ENCODE results near the gene OR8U1. TPM values are rescaled to one million over a fixed set of nuclear protein-coding genes. Genes with fewer than 3 reads are reported as not detected.

OR8U1 gene
- total RNA-seq (2012; rRNA removed) = not detected in 2 replicates
- polyA plus RNA-seq (2012; rRNA removed) = not detected in 2 replicates
- polyA plus RNA-seq (2012; cell fraction: cytosol; rRNA removed) = not detected in 2 replicates
- not detected in 2 replicates for polyA plus RNA-seq (2012; cell fraction: nucleus; rRNA removed; ENCODE audit: low replicate concordance)
- Bru-seq, nascent RNA = not detected
- not detected for BruChase-seq, experiment 1, labeled RNA remaining after a 6-hour chase
- not detected for BruChase-seq, experiment 2, labeled RNA remaining after a 2-hour chase
- long read RNA-seq = 0 reads

- H4K20me1 ChIP-seq (ENCODE audit: insufficient read depth, low read length) = no peaks in the 10 kb centered on the region
- WGBS, 2 experiments (ENCODE audit: extremely low coverage in 2 of 2, insufficient read length in 1 of 2) = no CpG with 5 or more reads among the region's 2 CpGs
- no peak within 1 kb of the TSS for H4K91ac ChIP-seq (ENCODE audit: insufficient read depth, low read depth, low read length)
- H3K9ac ChIP-seq (ENCODE audit: low read depth, low read length) = no peak within 1 kb of the TSS
- no peak within 1 kb of the TSS for H2BK5ac ChIP-seq (ENCODE audit: low read depth, low read length, poor library complexity, severe bottlenecking)
- H4K5ac ChIP-seq (ENCODE audit: low read depth, low read length) = no peak within 1 kb of the TSS
- H3K36me3 ChIP-seq (ENCODE audit: control insufficient read depth, insufficient read depth, low read length) = no peaks in the 10 kb centered on the region
- TF ChIP-seq MXI1 (IDR thresholded peaks at IDR 0.05; ENCODE audit: borderline replicate concordance, low read depth, low read length) = no peak
- no peak for TF ChIP-seq MAZ (IDR thresholded peaks at IDR 0.05; ENCODE audit: borderline replicate concordance, low read depth, low read length)
- no peak for TF ChIP-seq FOS (IDR thresholded peaks at IDR 0.05; ENCODE audit: low read depth, low read length)
- H3K27ac ChIP-seq (ENCODE audit: insufficient read depth, low read length) = no peak within 1 kb of the TSS
- no peak within 1 kb of the TSS for H3K4me2 ChIP-seq (ENCODE audit: low read depth, low read length)
- no peaks in the 10 kb centered on the region for H3K4me1 ChIP-seq (ENCODE audit: control insufficient read depth, insufficient read depth, low read length)
- intact Hi-C loops (cut with micrococcal nuclease) (no loop called here), dilution Hi-C loops (cut with HindIII; ENCODE audit: low sequenced_read_pairs, unreplicated experiment) (no loop called here), in situ Hi-C loops (cut with MboI; ENCODE audit: low sequenced_read_pairs) (no loop called here)
- ChIA-PET POLR2A (ENCODE audit: unreplicated experiment) (no interaction called here), CTCF (no interaction called here)
- no peak within 1 kb of the TSS for H3K18ac ChIP-seq (ENCODE audit: low read depth, low read length)
- H2BK15ac ChIP-seq (ENCODE audit: low read depth, low read length) = no peak within 1 kb of the TSS
- DNase-seq (no peak), ATAC-seq (ENCODE audit: low read depth) (no peak)
- no peak within 1 kb of the TSS for H3K23ac ChIP-seq (ENCODE audit: low read depth, low read length)
- no peak within 1 kb of the TSS for H2AK9ac ChIP-seq (replicated peaks; ENCODE audit: low read depth, low read length, poor library complexity)
- no peak within 1 kb of the TSS for H4K8ac ChIP-seq (ENCODE audit: low read depth in 2 of 2, low read length in 2 of 2)
- H3K9me1 ChIP-seq (ENCODE audit: insufficient read depth, low read length) = no peaks in the 10 kb centered on the region
- BruUV-seq (replicated peaks) = no TSS peak
- peaks cover 3% of the 10 kb centered on the region for H3K9me3 ChIP-seq (ENCODE audit: control insufficient read depth, insufficient read depth, low read length)
- H2BK20ac ChIP-seq (ENCODE audit: low read depth, low read length) = no peak within 1 kb of the TSS
- H3K14ac ChIP-seq (replicated peaks; ENCODE audit: low read depth, low read length) = no peak within 1 kb of the TSS
- no peak within 1 kb of the TSS for H3K4me3 ChIP-seq (ENCODE audit: insufficient read depth, low read depth, low read length)
- no peak within 1 kb of the TSS for H2AFZ ChIP-seq (replicated peaks; ENCODE audit: low read length, poor library complexity)
- H2AK5ac ChIP-seq (ENCODE audit: low read depth, low read length) = no peak within 1 kb of the TSS
- no peaks in the 10 kb centered on the region for H3K27me3 ChIP-seq (ENCODE audit: control insufficient read depth, insufficient read depth, low read length)
- H3K79me1 ChIP-seq (ENCODE audit: low read depth in 1 of 2, low read length in 2 of 2) = no peaks in the 10 kb centered on the region
- H2BK120ac ChIP-seq (ENCODE audit: low read depth, low read length) = no peak within 1 kb of the TSS
- H3K4ac ChIP-seq (ENCODE audit: low read depth, low read length) = no peak within 1 kb of the TSS
- no peak within 1 kb of the TSS for H3K56ac ChIP-seq (ENCODE audit: extremely low read depth, insufficient read depth, low read length)
Measured at GRCh38 chr11:56375324-56375723, at the start of gene OR8U1. Gene OR8U1, plus strand, starts transcription at chr11:56375624. Its CDS starts 0 bp downstream, at chr11:56375624.
